GM19025 (cell line): ENCODE measurements around the gene PTGDS.

Experiments used
- ATAC-seq: cut with Tn5 transposase; IDR thresholded peaks from one replicate; pipeline ENCODE4 v1.9.1; 2021; ENCODE audit warnings: mild to moderate bottlenecking, low read depth, moderate library complexity; ENCODE audit not compliant: unreplicated experiment

The PTGDS gene

GRCh38 chr9:137007108-137007815 lies 30.0 kb downstream of the PTGDS start:
- ATAC-seq = no peak

GRCh38 chr9:137007816-137008270 lies 30.5 kb downstream of the PTGDS start:
- ATAC-seq = no peak

GRCh38 chr9:137008312-137008711 lies 31.0 kb downstream of the PTGDS start:
- no peak for ATAC-seq

- no peak for ATAC-seq
These were observed 31.9 kb downstream of the PTGDS start for GRCh38 chr9:137009217-137009616.

- ATAC-seq = no peak
These were observed 32.8 kb downstream of the PTGDS start for GRCh38 chr9:137009938-137010732.

GRCh38 chr9:137011156-137011555 lies 33.9 kb downstream of the PTGDS start:
- ATAC-seq = no peak

- no peak for ATAC-seq
These were observed 34.8 kb downstream of the PTGDS start for GRCh38 chr9:137011907-137012675.

- no peak for ATAC-seq
These were observed 35.6 kb downstream of the PTGDS start for GRCh38 chr9:137012694-137013570.

- no peak for ATAC-seq
These were observed 36.3 kb downstream of the PTGDS start for GRCh38 chr9:137013571-137013940.

- no peak for ATAC-seq
These were observed 36.9 kb downstream of the PTGDS start for GRCh38 chr9:137014166-137014565.

- ATAC-seq = no peak
These were observed 37.7 kb downstream of the PTGDS start for GRCh38 chr9:137014776-137015539.

GRCh38 chr9:137015540-137015930 lies 38.2 kb downstream of the PTGDS start:
- ATAC-seq = no peak

- ATAC-seq = no peak
These were observed 38.7 kb downstream of the PTGDS start for GRCh38 chr9:137015976-137016375.

GRCh38 chr9:137016436-137016835 lies 39.1 kb downstream of the PTGDS start:
- no peak for ATAC-seq

- ATAC-seq = no peak
These were observed 39.8 kb downstream of the PTGDS start for GRCh38 chr9:137017071-137017470.

GRCh38 chr9:137017791-137018497 lies 40.6 kb downstream of the PTGDS start:
- no peak for ATAC-seq

- no peak for ATAC-seq
These were observed 41.7 kb downstream of the PTGDS start for GRCh38 chr9:137018761-137019559.
